NCI-H510A treated with DMSO at 0.1 percent for 48 hours (cell line): ENCODE measurements around the gene TYK2.
A peak's percentile ranks its signal among the peaks of the same experiment; 100 is the strongest.
"Not testable (repeated sequence)": the region's sequence is repeated elsewhere in the genome, so short reads cannot be mapped to it uniquely, and the experiment has no call there.

ENCODE experiments used
- DNase-seq: peaks from one replicate; lab custom pipeline; 2025; lab: John Stamatoyannopoulos, UW

TYK2 gene

DNA sequence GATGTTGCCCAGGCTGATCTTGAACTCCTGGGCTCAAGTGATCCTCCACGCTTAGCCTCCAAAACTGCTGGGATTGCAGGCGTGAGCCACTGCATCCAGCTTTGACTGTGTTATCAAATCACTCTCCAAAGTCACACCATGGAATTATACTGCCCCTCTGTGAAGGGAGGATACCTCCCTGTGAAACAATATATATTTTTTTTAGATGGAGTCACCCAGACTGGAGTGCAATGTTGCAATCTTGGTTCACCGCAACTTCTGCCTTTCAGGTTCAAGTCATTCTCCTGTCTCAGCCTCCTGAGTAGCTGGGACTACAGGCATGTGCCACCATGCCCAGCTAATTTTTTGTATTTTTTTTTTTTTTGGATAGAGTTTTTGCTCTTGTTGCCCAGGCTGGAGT is 7.7 kb downstream of the TYK2 start:
- DNase-seq = no peak

- no peak for DNase-seq
These were observed 12.1 kb downstream of the TYK2 start for GRCh38 chr19:10368101-10368803.

- DNase-seq = not testable (repeated sequence)
These were observed 13.3 kb downstream of the TYK2 start for GRCh38 chr19:10366950-10367512.

GRCh38 chr19:10365518-10365917 is 14.9 kb downstream of the TYK2 start:
- no peak for DNase-seq

DNA sequence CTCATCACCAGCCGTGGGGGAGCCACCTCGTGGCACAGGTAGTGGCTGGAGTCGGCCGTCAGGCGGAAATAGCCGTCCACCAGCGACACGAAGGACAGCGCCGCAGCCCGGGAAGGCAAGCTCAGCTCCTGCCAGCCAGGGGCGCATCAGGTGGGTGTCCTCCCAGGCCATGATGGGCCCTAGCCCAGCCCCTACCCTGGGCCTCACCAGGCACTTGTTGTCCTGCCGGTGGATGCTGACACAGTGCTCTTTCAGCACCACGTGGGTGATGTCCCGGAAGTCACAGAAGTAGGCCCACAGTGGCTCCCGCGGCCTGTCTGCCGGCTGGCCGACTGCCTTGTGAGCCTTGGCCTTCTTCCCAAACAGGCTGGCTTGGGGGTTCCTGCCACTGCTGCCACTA is 15.7 kb downstream of the TYK2 start:
- no peak for DNase-seq

GRCh38 chr19:10363789-10364281 is 16.5 kb downstream of the TYK2 start:
- no peak for DNase-seq

DNA sequence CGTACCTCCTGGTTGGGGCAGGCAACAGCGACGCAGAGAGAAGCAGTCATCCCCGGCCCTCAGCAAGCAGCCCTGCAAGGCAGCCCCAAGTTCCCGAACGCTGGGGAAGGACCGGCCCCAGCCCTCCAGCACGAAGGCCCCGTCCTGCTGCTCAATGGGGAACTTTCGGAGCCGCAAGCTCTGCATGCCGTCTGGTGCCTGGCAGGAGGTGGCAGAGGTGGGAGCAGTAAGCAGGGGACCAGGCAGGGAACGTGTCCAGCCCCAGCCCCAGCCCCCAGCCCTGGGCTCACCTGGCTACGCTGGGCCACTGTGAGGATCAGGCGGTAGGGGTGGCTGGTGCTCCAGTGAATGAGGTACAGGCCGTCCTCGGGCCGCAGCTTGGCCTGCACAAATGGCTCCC is 18.1 kb downstream of the TYK2 start:
- DNase-seq = no peak

DNA sequence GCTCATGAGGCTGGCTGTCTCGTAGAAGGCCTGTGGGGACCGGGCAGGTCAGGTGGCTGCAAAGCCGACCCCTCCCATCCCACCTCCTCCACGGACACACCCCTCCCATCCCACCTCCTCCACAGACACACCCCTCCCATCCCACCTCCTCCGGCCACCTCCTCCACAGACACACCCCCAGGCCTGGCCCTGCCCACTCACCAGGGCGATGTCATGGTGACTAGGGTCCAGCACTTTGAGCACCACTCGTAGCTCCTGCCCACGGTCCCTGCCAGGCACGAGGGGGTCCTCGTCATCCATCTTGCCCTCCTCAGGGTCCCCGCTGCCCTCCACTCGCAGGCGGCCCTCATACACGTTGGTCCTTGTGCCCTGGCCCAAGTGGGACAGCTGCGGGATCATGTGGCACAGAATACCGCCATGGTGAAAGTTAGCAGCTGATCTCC is 18.8 kb downstream of the TYK2 start:
- no peak for DNase-seq

- DNase-seq = no peak
These were observed 23.9 kb downstream of the TYK2 start for GRCh38 chr19:10356431-10356830.

- DNase-seq = no peak
These were observed 26.5 kb downstream of the TYK2 start for GRCh38 chr19:10353793-10354391.

- DNase-seq = no peak
These were observed 27.4 kb downstream of the TYK2 start for GRCh38 chr19:10352764-10353671.

- DNase-seq = no peak
These were observed 33.9 kb downstream of the TYK2 start for GRCh38 chr19:10346509-10346908.

- DNase-seq = no peak
These were observed 35.6 kb downstream of the TYK2 start for GRCh38 chr19:10344780-10345179.

DNA sequence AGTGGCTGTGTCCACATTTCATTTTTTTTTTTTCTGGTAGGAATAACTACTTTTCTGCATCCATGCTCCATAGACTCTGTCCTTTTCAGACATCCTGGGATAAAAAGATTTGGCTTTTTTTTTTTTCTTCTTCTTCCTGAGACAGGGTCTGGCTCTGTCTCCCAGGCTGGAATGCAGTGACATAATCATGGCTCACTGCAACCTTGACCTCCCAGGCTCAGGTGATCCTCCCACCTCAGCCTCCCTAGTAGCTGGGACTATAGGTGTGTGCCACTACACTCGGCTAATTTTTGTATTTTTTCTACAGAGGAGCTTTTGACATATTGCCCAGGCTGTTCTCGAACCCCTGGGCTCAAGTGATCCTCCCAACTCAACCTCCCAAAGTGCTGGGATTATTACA is 36.9 kb downstream of the TYK2 start:
- DNase-seq = no peak

DNA sequence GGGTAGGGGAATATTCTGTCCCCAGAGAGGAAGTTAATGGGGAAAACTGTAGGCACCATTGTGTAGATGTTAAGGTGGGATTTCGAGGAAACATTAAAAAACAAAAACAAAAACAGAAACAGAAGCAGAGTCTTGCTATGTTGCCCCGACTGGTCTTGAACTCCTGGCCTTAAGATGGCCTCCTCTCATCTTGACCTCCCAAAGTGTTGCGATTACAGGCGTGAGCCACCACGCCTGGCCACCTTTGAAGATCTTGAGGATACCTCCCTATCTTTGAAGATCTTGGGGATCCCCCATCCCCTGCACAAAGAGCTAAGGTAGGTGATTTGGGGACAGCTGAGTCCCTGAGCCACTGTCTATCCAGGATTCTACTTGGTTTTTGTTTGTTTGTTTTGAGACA is 40.4 kb downstream of the TYK2 start:
- DNase-seq = no peak

- no peak for DNase-seq
These were observed 40.9 kb downstream of the TYK2 start, which contains the start of gene ICAM3 for GRCh38 chr19:10339380-10339960. ICAM3 (minus strand) TSS chr19:10339624; CDS start chr19:10339614, 10 bp downstream.

DNA sequence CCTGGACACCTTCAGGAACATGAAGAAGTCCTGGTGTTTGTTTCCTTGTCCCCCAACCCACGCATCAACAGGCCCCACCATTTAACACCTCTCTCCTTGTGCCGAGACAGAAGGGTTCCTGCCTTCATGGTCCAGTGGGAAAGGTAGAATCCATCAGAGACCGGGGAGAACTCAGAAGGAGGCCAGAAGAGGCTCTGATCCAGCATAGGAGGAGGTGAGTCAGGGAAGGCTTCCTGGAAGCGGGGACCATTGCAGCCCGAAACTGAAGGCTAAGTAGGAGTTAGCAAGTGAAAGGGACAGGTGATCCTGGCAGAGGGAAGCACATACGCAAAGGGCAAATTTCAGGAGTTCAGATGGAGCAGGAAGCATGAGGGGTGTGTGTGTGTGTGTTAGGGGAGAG is 41.4 kb downstream of the TYK2 start:
- no peak for DNase-seq

- DNase-seq = not testable (repeated sequence)
These were observed 43.6 kb downstream of the TYK2 start for GRCh38 chr19:10336725-10337124.

- no peak for DNase-seq
These were observed 44.9 kb downstream of the TYK2 start for GRCh38 chr19:10335352-10335985.

DNA sequence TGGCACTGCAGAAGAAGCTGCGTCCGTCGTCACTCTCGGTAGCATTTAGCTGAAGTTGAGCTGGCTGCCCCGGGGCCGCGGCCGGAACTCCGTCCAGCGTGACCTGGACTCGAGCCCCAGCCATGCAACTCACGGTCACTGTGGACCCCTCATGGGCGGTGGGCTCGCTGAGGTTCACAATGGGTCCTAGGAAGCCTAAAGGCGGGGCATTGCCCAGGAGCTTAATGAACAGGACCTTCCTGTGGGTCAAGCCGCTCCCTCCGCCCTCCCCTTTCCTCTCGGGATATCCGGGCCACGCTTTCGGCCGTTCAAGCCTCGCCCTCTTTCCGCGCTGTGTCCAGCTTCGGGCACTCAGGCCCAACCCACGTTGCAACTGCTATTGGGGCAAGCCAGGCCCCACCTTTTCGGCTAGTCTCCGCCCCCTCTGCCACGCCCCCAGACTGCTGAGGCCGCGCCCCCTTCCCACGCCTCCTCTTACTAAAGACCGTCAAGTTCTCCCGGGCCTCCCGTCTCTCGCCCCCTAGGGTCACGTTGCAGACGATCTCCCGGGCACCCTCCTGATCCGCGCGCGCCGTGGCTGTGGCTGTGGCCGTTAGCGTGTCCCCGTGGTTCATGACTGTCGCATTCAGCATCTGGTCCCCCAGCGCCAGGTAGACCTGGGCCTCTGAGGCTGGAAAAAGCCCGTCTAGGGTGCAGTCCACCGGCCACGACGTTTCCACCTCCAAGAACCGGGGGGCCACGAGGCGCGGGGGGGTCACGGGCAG is 45.6 kb downstream of the TYK2 start:
- DNase-seq = peak; percentile 89
